GM19023 (cell line): ENCODE data around the gene CACNA1D.
"Not testable (repeated sequence)": the region's sequence is repeated elsewhere in the genome, so short reads cannot be mapped to it uniquely, and the experiment has no call there.

Source experiments
- ATAC-seq: cut with Tn5 transposase; IDR thresholded peaks from one replicate; pipeline ENCODE4 v1.9.1; 2021; ENCODE audit warnings: mild to moderate bottlenecking, moderate library complexity; ENCODE audit not compliant: unreplicated experiment

CACNA1D gene

DNA sequence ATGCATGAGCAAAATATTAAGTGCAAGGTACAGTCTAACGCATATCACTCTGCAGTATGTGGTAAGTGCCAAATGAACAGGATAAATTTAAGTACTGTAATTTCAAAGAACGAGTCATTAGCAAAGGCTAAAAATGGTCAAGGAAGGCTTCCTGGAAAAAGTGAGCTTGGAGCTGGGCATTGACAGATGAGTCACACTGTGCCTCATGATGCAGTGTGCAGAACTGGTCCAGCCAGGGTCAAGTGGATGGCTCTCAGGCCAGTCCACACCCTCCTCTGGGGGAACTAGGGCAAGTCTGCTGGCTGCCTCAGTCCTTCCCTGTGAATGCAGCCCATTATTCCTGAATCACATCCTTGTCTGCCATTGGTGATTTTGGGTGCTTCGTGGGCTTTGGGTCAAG lies 76.3 kb downstream of the CACNA1D start:
- ATAC-seq = no peak

GRCh38 chr3:53571264-53571663 lies 76.9 kb downstream of the CACNA1D start:
- ATAC-seq = no peak

DNA sequence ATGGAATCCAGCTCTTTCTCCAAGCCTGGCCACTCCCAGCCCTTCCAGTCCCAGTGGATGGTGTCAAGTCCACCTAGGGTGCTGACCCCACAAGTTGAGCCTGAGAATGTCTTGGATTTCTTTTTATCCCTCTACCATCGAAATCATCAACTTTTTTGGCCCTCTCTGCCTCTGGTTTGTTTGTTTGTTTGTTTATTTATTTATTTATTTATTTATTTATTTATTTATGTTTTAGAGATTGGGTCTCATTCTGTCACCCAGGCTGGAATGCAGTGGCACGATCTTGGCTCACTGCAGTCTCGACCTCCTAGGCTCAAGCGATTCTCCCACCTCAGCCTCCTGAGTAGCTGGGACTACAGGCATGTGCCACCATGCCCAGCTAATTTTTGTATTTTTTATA lies 77.8 kb downstream of the CACNA1D start:
- ATAC-seq = not testable (repeated sequence)

GRCh38 chr3:53577506-53577905 lies 83.1 kb downstream of the CACNA1D start:
- no peak for ATAC-seq

DNA sequence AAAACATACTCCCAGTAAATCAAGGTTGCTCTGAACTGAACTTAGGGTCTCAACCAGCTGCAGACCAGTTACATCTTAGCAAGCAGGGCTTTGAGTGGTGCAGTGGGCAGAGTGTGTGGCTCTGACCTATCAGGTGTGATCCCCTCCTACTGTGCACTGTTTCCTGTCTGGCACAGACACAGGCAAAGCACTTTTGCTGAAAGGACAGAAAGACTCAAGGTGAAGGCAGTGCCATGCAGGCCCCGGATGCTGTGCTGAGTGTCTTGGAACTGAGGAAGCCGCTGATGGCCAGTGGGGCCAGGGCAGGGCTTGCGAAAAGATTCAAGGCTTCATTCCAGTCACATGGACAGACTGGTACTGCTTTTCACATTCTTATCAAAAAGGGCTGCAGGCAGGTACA lies 85.2 kb downstream of the CACNA1D start:
- no peak for ATAC-seq

DNA sequence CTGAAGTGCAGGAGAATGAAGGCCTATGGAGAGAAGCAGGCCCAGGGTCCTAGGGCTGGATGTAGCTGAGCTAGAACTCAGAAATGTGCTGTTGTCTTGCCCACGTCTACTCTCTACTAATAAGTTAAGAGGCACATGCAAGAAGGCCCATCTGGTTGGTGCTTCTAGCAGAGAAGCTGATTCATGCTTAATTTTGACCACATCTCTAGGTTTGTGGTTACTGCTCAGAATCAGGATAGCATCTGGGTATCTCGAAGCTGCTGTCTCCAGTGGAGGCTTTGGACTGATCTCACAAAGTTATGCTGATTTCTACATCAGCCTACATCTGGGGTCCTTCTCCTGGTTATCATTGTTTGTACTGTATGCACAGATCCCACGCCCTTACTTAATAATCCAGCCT lies 87.3 kb downstream of the CACNA1D start:
- ATAC-seq = no peak

DNA sequence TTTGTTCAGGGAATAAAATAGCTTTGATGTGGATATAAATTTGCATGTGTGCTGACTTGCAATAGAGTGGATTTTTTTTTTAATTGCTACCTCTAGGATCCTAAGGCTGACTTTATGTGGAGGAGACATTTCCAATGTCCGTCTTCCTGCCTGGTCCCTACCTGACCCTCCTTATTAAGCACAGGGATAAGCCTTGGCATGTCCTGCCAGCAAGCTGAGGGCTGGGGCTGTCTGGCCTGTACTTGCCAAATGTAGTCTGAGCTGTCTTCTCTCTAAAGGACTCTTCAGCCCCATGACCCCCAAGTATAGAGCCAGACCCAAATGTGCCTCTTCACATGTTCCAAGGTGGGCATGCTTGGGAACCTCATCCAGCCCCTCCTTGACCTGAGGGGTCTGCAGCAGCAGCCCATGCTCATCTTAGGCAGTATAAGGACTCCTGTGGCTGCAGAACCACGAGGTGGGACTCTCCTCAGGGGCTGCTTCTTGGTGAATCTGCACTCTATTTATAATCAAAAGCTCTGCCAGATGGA lies 88.8 kb downstream of the CACNA1D start:
- no peak for ATAC-seq

GRCh38 chr3:53585049-53585448 lies 90.6 kb downstream of the CACNA1D start:
- ATAC-seq = no peak

DNA sequence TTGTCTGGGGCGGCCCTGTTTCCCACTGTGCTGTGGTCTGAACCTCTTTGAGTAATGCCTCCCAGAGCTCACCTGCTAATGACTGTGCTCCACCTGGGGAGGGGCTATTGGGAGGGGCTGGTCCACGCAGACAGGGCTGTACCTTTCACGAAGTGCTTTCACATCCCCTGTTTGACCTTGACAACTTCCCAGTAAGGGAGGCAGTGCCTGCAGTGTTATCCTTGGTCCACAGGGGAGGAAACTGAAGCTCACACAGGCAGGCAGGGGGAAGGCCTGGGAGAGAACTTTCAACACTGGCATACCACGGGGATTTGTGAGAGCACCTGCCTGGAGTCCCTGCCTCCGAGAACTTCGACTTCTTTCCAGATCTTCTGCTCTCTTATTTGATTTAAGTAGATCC lies 91.2 kb downstream of the CACNA1D start:
- ATAC-seq = no peak

- ATAC-seq = no peak
These were observed 93.7 kb downstream of the CACNA1D start for GRCh38 chr3:53588122-53588521.

DNA sequence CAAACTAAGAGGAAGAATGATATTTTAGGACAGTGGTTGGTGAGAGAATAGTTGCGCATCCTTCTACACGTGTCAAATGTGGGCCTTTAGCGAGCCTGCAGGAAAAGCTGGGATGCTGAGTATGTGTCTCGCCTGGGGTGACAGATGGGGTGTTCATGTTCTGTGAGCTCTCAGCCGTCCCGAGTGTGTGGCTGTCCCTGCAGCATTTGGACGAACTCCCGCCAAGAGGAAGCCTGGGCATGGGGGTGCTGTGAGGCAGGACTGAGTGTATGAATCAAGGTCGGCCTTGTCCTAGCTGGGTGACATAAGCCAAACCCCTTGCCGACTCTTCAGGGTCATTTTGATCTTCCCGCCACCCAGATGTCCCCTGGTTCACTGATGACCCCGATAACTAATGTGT lies 94.8 kb downstream of the CACNA1D start:
- ATAC-seq = no peak

DNA sequence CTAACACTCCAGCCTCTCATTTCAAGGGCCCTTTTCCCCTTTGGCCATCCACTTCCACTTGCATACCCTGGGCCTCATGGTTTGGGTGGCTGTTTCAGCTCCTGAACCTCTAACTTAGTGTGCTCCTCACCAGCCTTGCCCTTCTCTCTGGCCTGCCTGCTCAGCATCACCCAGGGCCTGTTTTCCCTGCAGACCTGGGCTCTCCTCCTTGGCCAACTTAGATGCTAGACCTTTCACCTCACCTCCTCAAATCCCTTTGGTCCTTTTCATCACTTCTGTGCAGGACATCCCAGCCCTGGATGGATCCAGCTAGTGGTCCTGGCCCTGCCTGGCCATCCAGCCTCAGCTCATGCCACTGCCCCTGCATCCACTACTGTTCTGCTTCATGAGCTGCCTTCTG lies 95.4 kb downstream of the CACNA1D start:
- ATAC-seq = no peak

GRCh38 chr3:53590606-53591005 lies 96.2 kb downstream of the CACNA1D start:
- no peak for ATAC-seq

GRCh38 chr3:53591646-53592045 lies 97.2 kb downstream of the CACNA1D start:
- ATAC-seq = no peak

- no peak for ATAC-seq
These were observed 98.5 kb downstream of the CACNA1D start for GRCh38 chr3:53592862-53593261.

DNA sequence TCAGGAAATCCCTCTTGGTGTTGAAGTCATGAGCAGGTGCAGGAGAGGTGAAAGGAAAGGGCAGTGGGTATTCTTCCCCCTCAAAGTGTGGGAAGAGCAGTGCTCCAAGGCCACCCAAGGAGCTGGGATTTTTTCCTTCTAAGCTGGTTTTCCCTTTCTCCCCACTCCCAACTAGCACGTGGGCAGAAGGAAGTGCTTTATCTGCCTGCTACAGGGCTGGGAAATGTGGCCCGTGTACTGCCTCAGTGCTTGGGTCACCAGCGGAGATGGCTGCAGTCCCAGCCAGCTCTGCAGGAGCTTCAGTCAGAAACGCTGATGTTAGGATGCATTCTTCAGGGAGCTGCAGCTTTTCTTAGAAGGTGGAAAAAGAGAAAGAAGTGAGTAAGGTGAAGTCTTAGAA lies 99.2 kb downstream of the CACNA1D start:
- no peak for ATAC-seq

- ATAC-seq = no peak
These were observed 99.9 kb downstream of the CACNA1D start for GRCh38 chr3:53594276-53594675.

- ATAC-seq = no peak
These were observed 101.2 kb downstream of the CACNA1D start for GRCh38 chr3:53595660-53596059.

GRCh38 chr3:53597136-53597915 lies 102.9 kb downstream of the CACNA1D start:
- no peak for ATAC-seq

DNA sequence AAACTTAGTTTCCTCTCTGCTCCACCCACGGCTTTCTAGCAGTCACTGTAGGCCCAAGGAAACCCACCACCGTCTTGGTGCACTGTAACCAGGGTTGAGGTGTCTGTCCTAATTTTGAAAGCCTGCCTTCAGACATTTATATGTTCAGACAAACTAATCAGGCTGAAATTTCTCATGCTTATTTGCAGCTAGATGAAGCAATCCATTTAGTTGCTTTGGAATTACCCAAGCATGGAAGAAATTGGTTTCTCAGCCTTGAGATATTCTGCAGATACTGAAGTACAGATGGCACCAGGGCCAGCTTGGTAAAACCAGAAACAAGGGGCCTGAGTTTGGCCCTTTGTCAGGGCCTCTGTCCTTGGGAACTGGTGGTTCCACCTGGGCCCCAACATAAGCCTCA lies 105.4 kb downstream of the CACNA1D start:
- no peak for ATAC-seq

GRCh38 chr3:53602866-53603265 lies 108.5 kb downstream of the CACNA1D start:
- ATAC-seq = no peak

- no peak for ATAC-seq
These were observed 109.8 kb downstream of the CACNA1D start for GRCh38 chr3:53604232-53604631.

DNA sequence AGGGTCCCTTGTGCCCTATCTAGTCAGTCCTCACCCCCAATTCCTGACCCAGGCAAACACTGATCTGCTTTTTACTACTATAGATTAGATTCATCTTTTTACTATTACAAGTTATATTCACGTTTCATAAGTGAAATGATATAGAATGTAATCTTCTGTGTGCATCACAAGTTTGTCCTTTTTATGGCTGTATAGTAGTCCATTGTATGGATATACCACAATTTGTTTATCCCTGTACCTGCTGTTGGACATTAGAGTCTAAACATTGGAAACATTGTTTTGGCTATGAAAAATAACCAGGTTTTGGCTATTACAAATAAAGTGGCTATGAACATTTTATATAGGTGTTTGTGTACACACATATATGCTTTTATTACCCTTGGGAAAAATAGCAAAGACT lies 112.4 kb downstream of the CACNA1D start:
- ATAC-seq = no peak
